NOMO-1 (cell line): ENCODE data around the gene PODN.

Source experiments
- DNase-seq, 2 experiments: peaks; one replicate each; lab custom pipeline; 2025; ENCODE audit not compliant: unreplicated experiment in 2 of 2; lab: John Stamatoyannopoulos, UW

The PODN gene

DNA sequence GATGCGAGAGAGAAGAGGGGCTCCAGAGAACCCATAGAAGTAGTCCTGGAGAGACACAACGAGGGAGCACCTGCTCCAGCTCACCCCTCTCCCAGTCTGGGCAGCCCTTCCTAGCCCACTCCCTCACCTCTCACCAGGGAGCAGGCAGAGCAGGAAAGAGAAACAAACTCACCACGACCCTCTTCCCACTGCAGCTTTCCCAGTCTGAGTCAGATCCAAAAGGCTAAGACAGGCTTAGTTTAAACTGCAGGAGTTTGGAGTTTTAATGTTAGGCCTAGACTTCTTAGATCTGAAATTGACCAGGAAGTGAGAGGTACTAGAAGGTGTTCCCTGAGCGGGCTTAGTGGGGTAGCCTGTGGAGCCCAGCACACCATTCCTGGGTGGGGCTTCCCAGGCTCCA lies 50.8 kb downstream of the PODN start:
- DNase-seq: no peak

DNA sequence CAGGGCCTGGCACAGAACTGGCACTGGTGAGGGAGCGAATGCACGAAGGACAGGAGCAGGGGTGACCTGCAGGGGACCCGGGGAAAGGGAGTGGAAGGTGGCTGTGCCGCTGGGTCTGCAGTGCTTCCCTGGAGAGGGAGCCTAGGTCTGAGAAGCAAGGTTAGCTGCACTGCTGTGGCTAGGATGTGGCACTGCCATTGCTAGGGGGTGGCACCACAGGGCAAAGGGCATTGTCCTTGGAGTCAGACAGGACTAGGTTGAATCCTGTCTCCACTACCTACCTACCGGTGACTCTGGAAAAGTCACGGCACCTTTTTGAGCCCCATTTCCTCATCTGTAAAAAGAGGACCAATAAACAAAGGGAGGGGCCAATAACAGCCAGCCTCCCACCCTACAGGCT lies 52.1 kb downstream of the PODN start:
- no peak for DNase-seq

DNA sequence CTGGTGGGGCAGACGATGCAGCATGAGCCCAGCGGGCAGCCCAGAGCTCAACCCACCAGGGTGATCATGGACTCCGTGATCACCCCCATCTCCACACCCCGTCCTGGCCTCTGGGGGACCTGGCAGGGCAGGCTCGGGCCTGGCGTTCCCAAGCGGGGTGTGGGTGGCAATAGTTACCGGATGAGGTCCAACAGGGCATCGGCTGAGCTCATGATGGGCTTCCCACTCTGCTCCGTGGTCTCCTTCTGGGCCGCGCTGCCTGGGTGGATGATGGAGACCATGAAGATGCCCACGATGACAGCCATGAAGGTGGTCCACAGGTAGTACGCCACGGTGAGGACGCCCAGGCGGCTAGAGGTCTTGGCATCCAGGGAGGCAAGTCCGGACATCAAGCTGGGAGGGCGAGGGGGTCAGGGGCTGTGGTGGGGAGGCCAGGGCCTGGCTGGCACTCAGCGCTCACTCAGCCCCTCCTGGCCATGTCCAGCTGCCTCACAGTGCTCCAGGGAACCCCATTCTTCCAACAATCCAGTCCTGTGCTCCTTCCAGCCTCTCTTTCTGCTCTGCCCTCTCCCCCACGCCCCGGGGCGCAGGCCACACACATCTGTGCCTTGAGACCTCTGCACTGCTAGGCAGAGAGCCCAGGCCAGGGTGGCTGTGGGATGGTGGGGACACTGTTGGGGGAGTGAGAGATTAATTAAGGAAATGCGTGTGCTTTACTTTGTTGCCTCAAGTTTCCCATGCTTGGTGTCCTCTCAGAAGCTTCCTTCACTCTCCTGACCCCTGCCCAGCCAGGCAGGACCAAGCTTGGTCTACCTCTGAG lies 52.8 kb downstream of the PODN start:
- DNase-seq: no peak

DNA sequence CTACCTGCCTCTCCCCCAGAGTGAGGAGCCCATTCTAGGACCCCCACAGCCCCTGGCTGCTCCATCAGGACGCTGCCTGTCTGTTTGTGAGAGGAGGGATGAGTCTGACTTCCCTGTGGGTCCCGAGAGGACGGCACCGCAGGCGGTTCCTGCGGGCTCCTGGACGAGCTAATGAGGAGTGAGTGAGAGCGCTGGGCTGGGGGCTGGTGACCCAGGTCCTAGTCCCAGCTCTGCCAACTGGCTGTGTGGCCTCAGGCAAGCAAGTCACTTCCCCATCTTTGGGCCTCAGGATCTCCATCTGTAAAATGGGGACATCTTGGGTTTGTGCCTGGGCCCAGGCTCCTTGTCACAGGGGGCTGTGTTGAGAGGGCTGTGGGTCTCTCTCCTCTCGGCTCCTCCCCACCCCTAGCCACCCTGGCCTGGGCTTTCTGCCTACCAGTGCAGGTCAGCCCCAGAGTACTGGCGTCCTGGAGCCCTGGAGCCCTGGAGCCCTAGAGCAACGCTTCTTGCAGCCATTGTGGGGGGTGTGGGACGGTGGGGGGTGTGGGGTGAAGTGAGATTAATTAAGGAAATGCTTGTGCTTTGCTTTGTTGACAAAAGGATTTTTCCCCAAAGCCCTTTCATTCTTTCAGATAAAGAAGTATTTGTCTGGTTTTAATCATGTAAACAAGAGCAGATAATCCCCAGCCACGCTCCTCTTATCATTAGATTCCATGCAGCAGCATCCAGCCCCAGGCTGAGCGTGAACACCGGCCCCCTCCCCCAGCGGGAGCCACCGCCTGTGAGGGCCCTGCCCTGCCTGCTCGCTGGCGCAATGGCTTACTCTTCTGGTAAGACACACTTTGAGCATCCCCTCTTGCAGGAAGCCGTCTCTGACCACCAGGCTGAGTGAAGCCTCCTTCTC lies 53.6 kb downstream of the PODN start:
- DNase-seq: no peak

DNA sequence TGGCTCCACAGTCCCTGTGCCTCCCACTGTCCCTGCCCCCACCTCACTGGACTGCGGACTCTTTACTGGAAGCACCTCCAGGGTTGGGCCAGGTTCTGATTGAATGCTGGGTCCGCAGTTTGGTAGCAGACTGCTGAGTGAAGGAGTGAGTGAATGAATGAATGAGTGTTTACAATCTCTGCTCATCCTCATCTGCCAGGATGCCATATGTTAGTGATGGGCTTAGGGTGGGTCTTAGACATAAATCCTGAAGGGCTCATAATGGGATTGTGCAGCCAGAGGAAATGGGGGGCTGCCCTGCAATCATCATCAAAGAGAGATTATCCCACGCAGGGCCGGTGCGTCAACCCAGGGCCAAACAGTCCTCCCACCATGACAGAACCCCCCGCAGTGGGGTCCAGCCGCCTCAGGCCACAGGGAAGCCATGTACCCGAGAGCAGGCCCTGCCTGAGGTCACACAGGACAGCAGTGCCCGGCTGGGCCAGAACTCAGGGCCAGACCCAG lies 54.3 kb downstream of the PODN start:
- DNase-seq: no peak

DNA sequence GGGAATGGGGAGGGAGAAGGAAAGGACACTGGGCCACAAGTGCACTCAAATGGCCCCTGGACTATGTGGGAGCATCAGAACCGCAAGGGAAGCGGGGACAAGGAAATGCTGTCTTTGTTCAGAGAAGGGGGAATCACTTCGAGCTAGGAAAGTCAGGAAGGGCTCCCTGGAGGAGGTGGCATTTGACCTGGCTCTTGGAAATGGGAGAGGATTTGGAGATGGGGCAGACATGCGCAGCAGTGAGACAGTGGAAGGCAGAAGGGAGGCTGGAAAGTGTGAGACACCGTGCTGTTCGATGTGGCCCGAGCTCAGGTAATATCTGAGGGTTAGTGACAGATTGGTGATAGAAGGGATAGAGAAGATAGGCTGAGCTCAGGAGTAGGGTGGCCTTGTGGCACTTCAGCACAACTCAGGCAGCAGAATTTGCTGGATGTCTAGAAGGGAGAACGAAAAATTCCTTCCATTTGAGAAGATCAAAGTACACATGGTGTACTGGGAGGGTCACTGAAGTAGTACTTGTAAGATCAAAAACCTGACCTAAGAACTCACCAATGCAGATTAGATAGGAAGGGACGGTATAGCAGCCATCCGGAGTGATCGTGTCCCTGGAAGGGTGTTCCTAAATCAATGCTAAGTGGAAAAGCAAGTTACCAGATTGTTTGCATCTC lies 55.1 kb downstream of the PODN start:
- no peak for DNase-seq

DNA sequence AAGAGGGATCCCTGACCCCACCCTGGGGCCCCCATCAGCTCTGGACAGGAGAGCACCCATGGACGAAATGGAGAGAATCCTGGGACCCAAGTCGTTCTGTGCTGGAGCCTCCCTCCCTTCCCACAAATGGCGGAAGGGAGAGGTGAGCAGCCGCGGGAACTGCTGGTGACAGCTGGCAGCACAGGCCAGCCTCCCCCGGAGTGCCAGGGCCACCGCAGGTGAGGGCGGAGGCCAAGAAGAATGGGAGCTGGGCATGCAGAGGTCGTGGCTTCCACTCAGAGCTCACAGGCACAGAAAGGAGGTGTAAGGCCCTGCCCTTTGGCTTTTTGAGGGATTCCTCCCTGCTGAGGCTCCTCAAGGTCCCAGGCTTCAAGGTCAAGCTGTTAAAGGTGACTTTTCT lies 55.8 kb downstream of the PODN start:
- no peak for DNase-seq

DNA sequence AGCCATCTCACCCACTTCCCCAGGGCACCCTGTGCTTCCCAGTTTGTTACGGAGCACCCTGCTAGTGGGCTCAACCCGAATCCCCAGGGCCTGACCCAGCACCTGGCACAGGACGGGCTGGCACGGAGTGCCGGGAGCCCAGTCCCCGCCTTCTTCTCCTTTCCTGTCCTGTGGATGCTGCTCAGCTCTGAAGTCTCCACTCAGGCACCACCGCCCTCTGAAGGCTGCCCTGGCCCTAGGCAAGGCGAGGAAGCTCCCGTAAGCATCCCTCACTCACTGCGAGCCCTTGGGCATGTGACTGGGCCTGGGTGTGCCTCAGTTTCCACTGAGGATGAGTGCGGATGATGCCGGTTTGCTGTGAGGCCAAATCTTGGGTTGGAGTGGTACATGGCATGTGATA lies 58.6 kb downstream of the PODN start:
- DNase-seq: no peak

DNA sequence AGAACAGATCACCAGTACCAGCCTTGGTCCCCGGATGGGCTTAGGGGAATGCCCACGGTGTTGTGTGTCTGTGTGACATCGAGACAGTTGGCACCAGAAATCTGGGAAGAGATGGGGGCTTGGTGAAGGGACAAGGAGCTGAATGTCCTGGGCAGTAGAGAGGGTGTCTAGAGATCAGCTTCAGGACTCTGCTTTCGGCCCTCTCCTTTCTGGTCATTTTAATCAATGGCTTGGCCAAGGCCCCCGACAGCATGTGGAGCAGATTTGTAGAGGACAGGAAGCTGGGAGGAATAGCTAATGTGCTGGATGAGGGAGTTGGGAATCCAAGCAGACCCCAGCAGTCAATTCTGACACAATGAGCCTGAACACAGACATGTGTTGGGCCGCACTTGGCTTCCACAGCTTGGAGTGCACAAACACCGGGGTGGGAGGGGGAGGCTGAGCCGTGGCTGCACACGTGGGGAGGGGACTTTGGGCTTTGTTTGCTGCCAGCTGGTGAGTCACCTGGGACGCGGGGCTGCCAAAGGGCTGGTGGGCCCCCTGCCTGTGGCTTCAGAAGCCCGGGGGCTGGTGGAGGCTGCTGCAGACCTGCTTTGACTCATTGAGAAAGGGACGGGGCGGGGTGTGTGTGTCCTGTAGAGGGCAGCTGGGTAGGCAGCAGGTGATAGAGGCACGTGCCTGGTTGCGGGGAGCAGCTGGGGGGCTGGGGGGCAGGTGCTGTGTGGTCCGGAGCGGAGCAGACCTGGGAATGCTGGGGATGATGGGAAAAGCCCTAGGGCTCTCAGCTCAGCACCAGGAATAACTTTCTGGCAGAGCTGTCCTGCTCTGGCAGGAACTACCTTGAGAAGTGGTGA lies 59.5 kb downstream of the PODN start:
- DNase-seq: no peak

DNA sequence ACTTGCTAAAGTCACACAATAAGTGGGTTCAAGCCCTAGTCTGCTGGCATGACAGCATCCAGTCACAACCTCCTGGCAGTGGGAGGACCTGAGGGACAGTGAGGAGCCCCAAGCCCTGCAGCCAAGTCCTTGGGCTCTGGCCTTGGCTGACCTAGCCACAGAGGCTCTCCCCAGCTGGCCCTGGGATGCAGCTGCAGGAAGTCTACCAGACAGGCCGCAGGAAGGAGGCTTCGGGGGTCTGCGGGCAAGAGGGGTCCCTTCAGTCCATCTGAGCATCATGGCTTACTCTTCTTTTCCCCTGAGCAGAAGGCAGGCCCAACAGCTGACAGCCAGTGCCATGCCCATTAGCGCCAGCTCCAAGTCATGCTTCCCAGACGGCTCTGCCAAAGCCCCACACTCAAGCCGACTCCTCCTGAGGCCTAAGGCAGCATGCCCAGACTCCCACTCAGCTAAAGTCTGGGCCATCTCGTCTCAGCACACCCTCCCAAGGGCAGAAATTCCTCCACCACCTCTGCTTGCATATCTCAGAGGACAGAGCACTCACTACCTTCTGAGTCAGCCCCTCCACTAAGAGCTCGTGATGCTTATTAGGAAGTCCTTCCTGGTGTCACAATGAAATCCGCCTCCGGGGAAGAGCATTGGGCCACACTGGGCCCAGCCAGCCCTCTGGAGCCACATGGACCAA lies 60.3 kb downstream of the PODN start:
- no peak for DNase-seq

DNA sequence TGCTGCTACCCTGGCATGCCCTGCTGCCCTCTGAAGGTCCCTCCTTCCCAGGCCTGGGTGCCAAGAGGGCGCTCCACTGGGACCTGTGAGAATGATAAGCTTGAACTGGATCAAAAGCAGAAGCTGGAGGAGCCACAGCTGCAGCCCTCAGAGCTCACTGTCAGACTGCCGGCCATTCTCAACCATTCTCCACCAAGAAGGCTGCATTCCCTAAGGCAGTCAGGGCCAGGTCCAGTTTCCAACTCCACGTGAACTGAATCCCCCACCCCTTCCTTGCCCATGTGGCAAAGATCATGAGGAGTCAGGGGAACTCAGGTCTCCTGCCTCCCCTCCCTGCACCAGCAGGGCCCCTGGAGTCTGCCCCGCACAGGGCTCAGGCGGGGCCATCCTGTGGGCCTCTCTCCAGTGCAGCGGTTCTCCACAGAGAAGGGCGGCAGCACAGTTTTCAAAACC lies 61.0 kb downstream of the PODN start:
- no peak for DNase-seq

DNA sequence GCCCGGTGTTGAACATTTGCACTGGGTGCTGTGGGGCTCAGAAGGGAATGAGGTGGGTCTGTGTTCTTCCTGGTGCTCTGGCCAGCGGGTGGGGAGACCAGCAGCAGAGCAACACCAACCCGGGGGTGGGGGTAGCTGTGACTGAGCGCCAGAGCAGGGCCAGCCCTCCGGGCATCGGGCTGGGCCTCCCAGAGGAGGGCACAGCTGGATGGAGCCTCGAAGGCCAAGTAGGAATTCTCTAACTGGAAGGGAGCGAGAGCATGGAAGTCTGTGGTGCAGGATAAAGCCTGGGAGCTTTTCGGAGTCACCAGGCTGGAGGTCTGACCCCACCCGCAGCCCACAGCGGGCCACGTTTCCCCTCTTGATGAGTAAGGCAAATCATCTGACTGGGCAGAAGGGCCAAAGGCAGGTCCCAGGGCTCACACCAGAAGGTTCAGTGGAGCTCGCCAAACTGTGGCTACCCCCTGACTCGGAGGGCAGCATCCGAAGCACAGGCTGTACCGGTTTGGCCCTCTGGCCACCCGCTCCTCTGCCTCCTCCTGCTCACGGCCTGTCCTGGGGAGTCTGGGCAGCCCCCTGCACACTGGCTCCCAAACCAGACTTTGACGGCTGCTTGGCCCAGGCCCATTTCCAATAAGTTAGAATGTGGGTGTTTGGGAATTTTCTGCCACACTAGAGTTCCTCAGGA lies 61.6 kb downstream of the PODN start:
- DNase-seq: no peak

DNA sequence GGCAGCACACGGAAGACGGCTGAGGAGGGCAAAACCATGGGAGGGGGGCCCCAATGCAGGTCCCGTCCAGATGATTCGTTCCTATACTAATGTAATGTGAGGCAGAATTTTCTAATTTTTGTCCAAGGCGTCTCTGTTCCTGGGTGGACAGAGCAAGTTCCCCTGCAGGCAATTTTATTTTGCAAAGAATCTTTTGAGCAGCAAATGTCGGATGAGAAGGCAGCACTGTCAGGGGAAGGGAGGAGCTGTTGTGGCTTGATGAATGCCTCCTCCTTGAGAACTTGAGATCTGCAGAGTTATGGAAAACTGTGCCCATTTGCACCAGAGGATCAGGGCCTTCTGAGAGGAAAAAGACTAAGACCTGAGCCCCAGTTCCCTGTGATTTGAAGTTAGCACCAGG lies 63.1 kb downstream of the PODN start:
- no peak for DNase-seq

DNA sequence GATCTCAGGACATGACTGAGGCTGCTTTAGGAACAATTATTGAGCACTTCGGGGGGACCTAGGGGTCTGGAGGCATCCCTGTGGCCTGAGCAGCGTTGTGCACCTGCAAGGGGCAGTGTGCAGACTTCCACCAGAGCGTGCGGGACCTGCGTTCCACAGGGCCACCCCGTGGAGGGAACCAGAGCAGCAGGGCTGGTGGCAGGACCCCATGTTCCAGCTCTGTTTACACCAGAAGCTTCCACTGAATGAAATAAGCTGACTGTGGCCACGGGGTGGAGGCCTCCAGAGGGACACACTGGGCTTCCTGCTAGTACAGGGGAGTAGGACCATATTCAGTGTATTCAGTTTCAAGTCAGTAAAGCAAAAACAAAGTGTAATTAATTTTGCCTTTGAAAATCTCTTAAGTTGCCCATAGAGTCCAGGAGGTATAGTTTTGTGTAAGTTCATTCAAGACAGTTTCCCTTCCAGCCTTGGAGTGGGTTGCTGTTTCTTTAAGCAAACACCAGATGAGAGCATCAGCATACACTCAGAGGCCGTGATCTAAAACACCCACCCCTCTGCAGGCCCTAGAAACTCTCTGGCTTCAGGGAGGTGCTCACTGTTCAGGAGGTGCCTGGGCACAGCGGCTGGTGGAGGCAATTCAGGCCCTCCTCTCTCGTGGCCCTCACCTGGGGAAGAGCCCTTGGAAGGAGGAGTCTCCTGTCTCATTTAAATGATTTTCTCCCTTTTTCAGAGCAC lies 63.8 kb downstream of the PODN start:
- no peak for DNase-seq

DNA sequence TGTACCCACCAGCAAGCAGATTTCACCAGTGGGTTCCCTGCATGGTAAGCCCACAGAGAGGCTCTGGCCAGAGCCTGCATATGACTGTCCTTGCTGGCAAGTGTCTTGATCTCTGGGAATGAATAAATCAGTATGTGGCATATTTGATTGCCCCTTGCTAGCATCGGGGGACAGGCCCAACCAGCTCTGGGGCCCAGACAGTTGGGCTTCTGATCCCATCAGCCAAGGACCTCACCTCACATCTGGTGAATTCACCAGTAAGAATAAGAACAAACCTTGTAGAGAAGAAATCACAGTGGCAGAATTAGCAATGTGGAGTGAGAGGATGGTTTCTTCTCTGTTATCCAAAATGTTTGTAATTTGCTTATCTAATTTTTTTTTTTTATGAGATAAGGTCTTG lies 64.5 kb downstream of the PODN start:
- DNase-seq: no peak

DNA sequence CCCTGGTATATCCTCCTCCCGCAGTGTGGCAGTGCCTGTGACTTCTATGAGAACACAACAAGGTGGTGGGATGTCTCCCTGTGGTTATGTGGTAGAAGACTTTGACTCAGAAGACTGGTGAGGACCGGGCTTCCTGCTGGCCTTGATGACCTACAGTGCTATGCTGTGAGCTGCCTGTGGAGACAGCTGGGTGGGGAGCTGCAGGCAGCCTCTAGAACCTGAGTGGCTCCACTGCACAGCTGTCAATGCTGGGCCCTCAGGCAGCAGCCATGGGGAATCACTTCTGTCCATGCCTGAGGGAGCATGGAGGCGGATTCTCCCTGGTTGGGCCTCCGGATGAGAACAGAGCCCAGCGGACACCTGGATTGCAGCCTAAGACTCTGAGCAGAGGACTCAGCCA lies 65.5 kb downstream of the PODN start:
- no peak for DNase-seq

DNA sequence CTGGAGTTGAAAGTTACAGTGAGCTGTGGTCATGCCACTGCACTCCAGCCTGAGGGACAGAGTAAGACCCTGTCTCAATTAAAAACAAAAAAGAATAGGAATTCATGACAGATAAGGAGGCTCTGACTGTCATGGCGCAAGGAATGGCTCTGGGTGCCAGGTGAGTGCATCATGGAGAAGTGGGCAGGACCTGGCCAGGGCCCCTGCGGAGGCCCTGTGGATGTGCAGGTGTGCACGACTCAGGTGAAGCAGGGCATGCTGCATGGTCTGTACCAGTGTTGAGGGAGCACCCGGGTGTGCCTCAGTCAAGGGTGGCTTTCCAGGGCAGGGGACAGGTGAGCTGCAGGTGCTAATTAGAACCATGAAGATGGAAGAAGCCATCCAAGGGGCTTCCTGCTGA lies 66.4 kb downstream of the PODN start:
- DNase-seq: no peak

DNA sequence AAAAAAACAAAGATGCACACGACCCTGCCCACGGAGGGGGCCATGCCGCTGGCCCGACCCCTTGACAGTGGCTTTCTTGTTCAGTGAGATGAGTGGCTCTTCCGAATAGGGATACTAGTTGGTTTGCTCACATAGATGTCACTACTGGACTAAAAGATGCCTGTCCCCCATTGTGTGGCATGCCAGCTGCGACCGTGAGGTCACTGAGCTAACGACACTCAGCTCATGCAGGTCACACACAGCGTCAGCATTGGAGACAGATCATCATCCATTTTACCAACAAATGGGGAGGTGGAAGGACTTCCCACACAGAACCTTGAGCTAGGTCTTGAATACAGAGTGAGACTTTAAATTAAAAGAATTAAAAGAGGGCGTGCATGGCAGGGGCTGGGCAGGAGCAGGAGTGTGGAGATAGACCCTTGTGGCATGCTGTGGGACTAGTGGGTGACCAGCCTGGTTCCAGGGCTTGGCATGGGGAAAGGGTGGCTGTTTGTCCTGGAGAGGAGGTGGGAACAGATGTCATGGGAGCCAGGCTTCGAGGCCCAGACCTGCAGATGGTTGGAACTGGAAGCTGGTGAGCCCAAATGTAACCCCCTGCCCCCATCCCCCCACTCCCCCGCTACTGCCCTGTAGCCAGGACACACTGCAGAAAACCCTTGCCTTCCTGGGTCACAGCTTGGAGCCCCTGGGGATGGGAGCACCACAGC lies 68.0 kb downstream of the PODN start:
- no peak for DNase-seq
